Endothelial cell of umbilical vein (primary cell): Measurements from ENCODE around the gene SGSH. TPM values are rescaled to one million over a fixed set of nuclear protein-coding genes. Genes with fewer than 3 reads are reported as not detected.

ENCODE experiments used
- BruUV-seq: library from RNA; stranded (reverse); fragments of 400-500 nt; replicated peaks from 2 replicates; lab custom pipeline; 2021; lab: Mats Ljungman, UMichigan
- CTCF ChIA-PET: fragments of 300-600, 350-600 bp; sonication (Branson Sonifier 250); formaldehyde crosslinking; loops from one replicate; lab custom pipeline; 2021; ENCODE audit warnings: antibody characterized with exemption, inconsistent platforms; lab: Charles Lee
- POLR2A ChIA-PET: fragments of 300-600, 350-600 bp; sonication (Branson Sonifier 250); formaldehyde crosslinking; loops from one replicate; lab custom pipeline; 2021; ENCODE audit warnings: antibody characterized with exemption, inconsistent platforms; lab: Charles Lee
- DNase-seq: peaks from one replicate; pipeline ENCODE4 v3.0.0-alpha.2; 2011; ENCODE audit warnings: low read depth, low spot score
- FAIRE-seq: peaks from 2 replicates; lab custom pipeline; 2011; peaks lifted over from hg19 to GRCh38; lab: Jason Lieb, UNC
- H2AFZ ChIP-seq: 2 replicates; pipeline ENCODE4 v1.6.0; 2012; ENCODE audit warnings: low read depth, low read length, control low read depth, inconsistent platforms
- H3K27ac ChIP-seq: 2 replicates; pipeline ENCODE4 v1.5.1; 2011; ENCODE audit warnings: low read depth, mild to moderate bottlenecking, control low read depth, low read length, moderate library complexity; ENCODE audit not compliant: insufficient read depth
- H3K27me3 ChIP-seq, 2 experiments: 2 replicates each; pipeline versions ENCODE4 v1.6.0 to v1.6.1; 2011; ENCODE audit warnings: low read length in 2 of 2, mixed read lengths in 1 of 2; ENCODE audit not compliant: control insufficient read depth in 2 of 2, insufficient read depth in 2 of 2
- H3K36me3 ChIP-seq, 2 experiments: 2 replicates in 1 of 2; 3 replicates in 1 of 2; pipeline ENCODE4 v1.5.1; 2011; ENCODE audit warnings: low read length in 2 of 2, mild to moderate bottlenecking in 1 of 2, moderate library complexity in 1 of 2; ENCODE audit not compliant: control insufficient read depth in 2 of 2, insufficient read depth in 2 of 2; ENCODE audit errors: extremely low read depth in 1 of 2
- H3K4me1 ChIP-seq: 3 replicates; pipeline ENCODE4 v1.5.1; 2011; ENCODE audit warnings: mild to moderate bottlenecking, low read length; ENCODE audit not compliant: control insufficient read depth, insufficient read depth; ENCODE audit errors: extremely low read depth
- H3K4me2 ChIP-seq: 2 replicates; pipeline ENCODE4 v1.6.1; 2011; ENCODE audit warnings: low read length, control low read depth, mixed read lengths; ENCODE audit not compliant: insufficient read depth
- H3K4me3 ChIP-seq, 3 experiments: fragments of 200-600 bp in 1 of 3; sonication (generic), shearing (Covaris generic) in 1 of 3; replicated peaks in 1 of 3; 2 replicates each; pipeline ENCODE4 v1.5.1; 2011 to 2016; ENCODE audit warnings: control low read depth in 3 of 3, low read length in 3 of 3, mild to moderate bottlenecking in 2 of 3, inconsistent platforms in 1 of 3, low read depth in 1 of 3, moderate library complexity in 1 of 3; ENCODE audit not compliant: insufficient read depth in 1 of 3
- H3K79me2 ChIP-seq: 2 replicates; pipeline ENCODE4 v1.6.0; 2012; ENCODE audit warnings: low read length, inconsistent platforms; ENCODE audit not compliant: control insufficient read depth, insufficient read depth
- H3K9ac ChIP-seq: replicated peaks from 2 replicates; pipeline ENCODE3; 2011; ENCODE audit warnings: low read length, control low read depth; ENCODE audit not compliant: insufficient read depth; ENCODE audit errors: extremely low read depth
- H3K9me1 ChIP-seq: replicated peaks from 3 replicates; pipeline ENCODE4 v1.6.0; 2011; ENCODE audit warnings: mild to moderate bottlenecking, low read length; ENCODE audit not compliant: control insufficient read depth, insufficient read depth; ENCODE audit errors: extremely low read depth
- H3K9me3 ChIP-seq: replicated peaks from 2 replicates; pipeline ENCODE4 v1.5.1; 2012; ENCODE audit warnings: low read length, inconsistent platforms; ENCODE audit not compliant: control insufficient read depth, insufficient read depth
- H4K20me1 ChIP-seq: replicated peaks from 2 replicates; pipeline ENCODE3; 2011; ENCODE audit warnings: mild to moderate bottlenecking, low read length; ENCODE audit not compliant: control insufficient read depth, insufficient read depth; ENCODE audit errors: extremely low read depth
- CTCF ChIP-seq, 2 donors: IDR thresholded peaks; 1 replicate in 1 of 2; 2 replicates in 1 of 2; pipeline ENCODE4 v1.5.1; 2011; ENCODE audit warnings: low read length in 2 of 2, mild to moderate bottlenecking in 2 of 2, moderate library complexity in 2 of 2, control low read depth in 1 of 2, inconsistent platforms in 1 of 2, low read depth in 1 of 2; ENCODE audit not compliant: insufficient read depth in 1 of 2; ENCODE audit errors: extremely low read depth in 1 of 2
- EZH2 ChIP-seq: IDR thresholded peaks from 2 replicates; pipeline ENCODE4 v1.6.1; 2012; ENCODE audit warnings: borderline replicate concordance, low read depth, mild to moderate bottlenecking, moderate library complexity, low read length, inconsistent platforms; ENCODE audit not compliant: severe bottlenecking
- FOS ChIP-seq: IDR thresholded peaks from 2 replicates; pipeline ENCODE4 v1.6.1; 2011; ENCODE audit warnings: mild to moderate bottlenecking, low read length, moderate library complexity, borderline replicate concordance; ENCODE audit not compliant: insufficient read depth
- GATA2 ChIP-seq: IDR thresholded peaks from 2 replicates; pipeline ENCODE4 v1.7.0; 2011; ENCODE audit warnings: low read depth, mild to moderate bottlenecking, moderate library complexity, mixed read lengths, low read length; ENCODE audit not compliant: insufficient read length, insufficient read depth
- JUN ChIP-seq: IDR thresholded peaks from 2 replicates; pipeline ENCODE4 v1.6.1; 2011; ENCODE audit warnings: borderline replicate concordance, low read depth; ENCODE audit not compliant: insufficient read length, insufficient read depth
- MAX ChIP-seq: IDR thresholded peaks from 2 replicates; pipeline ENCODE4 v1.6.1; 2011; ENCODE audit not compliant: insufficient read depth, insufficient read length
- MYC ChIP-seq: IDR thresholded peaks from one replicate; pipeline ENCODE4 v1.6.1; 2011; ENCODE audit warnings: mild to moderate bottlenecking, low read depth, low read length
- POLR2A ChIP-seq: IDR thresholded peaks from 2 replicates; pipeline ENCODE4 v1.6.1; 2012; ENCODE audit warnings: low read depth, mild to moderate bottlenecking, control low read depth, low read length
- dilution Hi-C: fragments of 300-500 bp; cut with MboI; formaldehyde crosslinking; loops from one replicate; pipeline ENCODE4 v1.15.0; 2019; ENCODE audit warnings: low sequenced_read_pairs; ENCODE audit not compliant: extremely low pct_ligation_motif_present
- intact Hi-C: fragments of 100-400 bp; cut with micrococcal nuclease; formaldehyde crosslinking; loops from one replicate; pipeline ENCODE4 v1.10.0; 2022
- polyA plus RNA-seq, 4 experiments: library from polyadenylated mRNA; depleted of rRNA in 3 of 4; stranded (reverse) in 3 of 4; unstranded in 1 of 4; fragments of >200 nt; gene quantifications; 2 replicates each; pipeline versions ENCODE4 v1.2.1 to v1.2.3, GENCODE V29; 2011 to 2012; ENCODE audit warnings: missing spikeins in 1 of 4
- total RNA-seq: library from RNA; stranded (reverse); gene quantifications from 2 replicates; pipeline ENCODE4 v1.2.3, GENCODE V29; 2021

Gene SGSH
- total and polyA plus RNA-seq, 2 donors (not counting 3 experiments of a cell fraction or from before 2014, with no cell fraction given): 81.4 to 217 TPM

- Histone ChIP-seq H3K36me3 (no peaks in the 10 kb centered on the region), H3K9me1 (no peaks in the 10 kb centered on the region), H4K20me1 (no peaks in the 10 kb centered on the region), H3K4me1 (peaks cover 33% of the 10 kb centered on the region), H3K9ac (no peak overlapping the region), H3K27me3 (no peaks in the 10 kb centered on the region), H3K4me2 (no peak overlapping the region), H3K4me3 (no peak overlapping the region), H3K27ac (no peak overlapping the region), H2AFZ (peak overlapping the region; percentile 13), H3K9me3 (no peaks in the 10 kb centered on the region), H3K79me2 (peaks cover 8% of the 10 kb centered on the region)
- DNase-seq (no peak), FAIRE-seq (no peak)
- no peak for TF ChIP-seq GATA2
- no peak for TF ChIP-seq EZH2
- no peak for TF ChIP-seq MAX
- no peak for TF ChIP-seq FOS
- TF ChIP-seq CTCF (IDR thresholded peaks at IDR 0.05; ENCODE audit: extremely low read depth in 1 of 2, insufficient read depth in 1 of 2, low read depth in 1 of 2, low read length in 2 of 2): no peak
- TF ChIP-seq JUN: no peak
- no peak for TF ChIP-seq POLR2A
- TF ChIP-seq MYC: no peak
- dilution Hi-C loops: no loop called here
- ChIA-PET POLR2A (no interaction called here), CTCF (no interaction called here)
- intact Hi-C loops: no loop called here
- no TSS peak for BruUV-seq
These were observed 37.6 kb upstream of the SGSH start for GRCh38 chr17:80257716-80258213.
